ENCODE data around the gene HOXC4. TPM values are rescaled to one million over a fixed set of nuclear protein-coding genes. Genes with fewer than 3 reads are reported as not detected.

HOXC4 gene
- total and polyA plus RNA-seq, 5 experiments from 2014 or later = 0.25 to 0.65 (median 0.53) TPM; not detected in 1

GRCh38 chr12:54010053-54010971, 43.3 kb upstream of the HOXC4 start:
- POLR2A ChIA-PET = interaction anchor here (1.2 to 2.2 kb wide), 3 partner anchors 14 to 196 kb away, joined by 4 to 5 read pairs (median 5); no protein-coding TSS in a partner anchor
- no peaks in the 10 kb centered on the region for H3K9me3 Mint-ChIP-seq
- H3K36me3 Mint-ChIP-seq = peaks cover 0 to 7% (median 0%) of the 10 kb centered on the region in 3 donors
- H3K27me3 Mint-ChIP-seq = peaks cover 59 to 100% (median 81%) of the 10 kb centered on the region in 5 donors
- H3K4me3 Mint-ChIP-seq = peak overlapping the region in 7 of 10 donors; percentile 27 to 80 (median 43)
- H3K4me1 Mint-ChIP-seq = peaks cover 25 to 63% (median 36%) of the 10 kb centered on the region in 4 donors
- H3K27ac Mint-ChIP-seq = no peak overlapping the region
- peak in 1 of 10 donors; percentile 50 for DNase-seq
- ATAC-seq = no peak

GRCh38 chr12:54010972-54011664, 42.5 kb upstream of the HOXC4 start:
- POLR2A ChIA-PET = interaction anchor here (0.6 kb wide), 1 partner anchor 1944 kb away, joined by 6 read pairs; no protein-coding TSS in a partner anchor
- Mint-ChIP-seq H3K9me3 (no peaks in the 10 kb centered on the region), H3K36me3 (peaks cover 0 to 7% (median 0%) of the 10 kb centered on the region in 3 donors), H3K4me1 (peaks cover 22 to 57% (median 30%) of the 10 kb centered on the region in 4 donors), H3K27me3 (peaks cover 56 to 94% (median 80%) of the 10 kb centered on the region in 5 donors), H3K27ac (no peak overlapping the region), H3K4me3 (peak overlapping the region in 5 of 10 donors; percentile 8 to 58 (median 19))
- DNase-seq = peak in 1 of 10 donors; percentile 35
- ATAC-seq = no peak

GRCh38 chr12:54011665-54012532, 41.7 kb upstream of the HOXC4 start:
- POLR2A ChIA-PET = interaction anchor here (0.6 kb wide), 1 partner anchor 1945 kb away, joined by 6 read pairs; no protein-coding TSS in a partner anchor
- ATAC-seq (no peak), DNase-seq (peak in 1 of 10 donors; percentile 18)
- peaks cover 18 to 52% (median 25%) of the 10 kb centered on the region in 4 donors for H3K4me1 Mint-ChIP-seq
- H3K4me3 Mint-ChIP-seq = no peak overlapping the region
- H3K27ac Mint-ChIP-seq = no peak overlapping the region
- H3K9me3 Mint-ChIP-seq = no peaks in the 10 kb centered on the region
- H3K27me3 Mint-ChIP-seq = peaks cover 53 to 90% (median 75%) of the 10 kb centered on the region in 5 donors
- peaks cover 0 to 7% (median 0%) of the 10 kb centered on the region in 3 donors for H3K36me3 Mint-ChIP-seq

GRCh38 chr12:54012631-54013409, 40.8 kb upstream of the HOXC4 start:
- ATAC-seq (no peak), DNase-seq (peak in 1 of 10 donors; percentile 27)
- H3K4me3 Mint-ChIP-seq = no peak overlapping the region
- POLR2A ChIA-PET = no interaction called here
- H3K9me3 Mint-ChIP-seq = no peaks in the 10 kb centered on the region
- peaks cover 54 to 90% (median 73%) of the 10 kb centered on the region in 5 donors for H3K27me3 Mint-ChIP-seq
- peaks cover 20 to 61% (median 32%) of the 10 kb centered on the region in 4 donors for H3K4me1 Mint-ChIP-seq
- H3K27ac Mint-ChIP-seq = no peak overlapping the region
- H3K36me3 Mint-ChIP-seq = peaks cover 0 to 7% (median 0%) of the 10 kb centered on the region in 3 donors

- H3K27ac Mint-ChIP-seq = peak overlapping the region in 1 of 10 donors; percentile 25
- H3K4me3 Mint-ChIP-seq = peak overlapping the region in 4 of 10 donors; percentile 1 to 36 (median 8)
- H3K27me3 Mint-ChIP-seq = peaks cover 47 to 84% (median 69%) of the 10 kb centered on the region in 5 donors
- ATAC-seq = no peak
- H3K36me3 Mint-ChIP-seq = peaks cover 0 to 7% (median 0%) of the 10 kb centered on the region in 3 donors
- H3K4me1 Mint-ChIP-seq = peaks cover 21 to 55% (median 33%) of the 10 kb centered on the region in 4 donors
- DNase-seq = peak in 1 of 10 donors; percentile 18
- no peaks in the 10 kb centered on the region for H3K9me3 Mint-ChIP-seq
- POLR2A ChIA-PET = interaction anchor here (0.6 to 1.0 kb wide), 2 partner anchors 12 to 312 kb away, joined by 3 read pairs; no protein-coding TSS in a partner anchor
These were observed 39.1 kb upstream of the HOXC4 start for GRCh38 chr12:54014377-54015017.

- POLR2A ChIA-PET = interaction anchor here (0.7 to 1.0 kb wide), 2 partner anchors 12 to 176 kb away, joined by 3 to 4 read pairs; no protein-coding TSS in a partner anchor
- H3K36me3 Mint-ChIP-seq = peaks cover 0 to 7% (median 0%) of the 10 kb centered on the region in 3 donors
- peak overlapping the region in 1 of 10 donors; percentile 54 for H3K27ac Mint-ChIP-seq
- ATAC-seq = no peak
- H3K4me3 Mint-ChIP-seq = peak overlapping the region in 3 of 10 donors; percentile 12 to 62 (median 36)
- H3K9me3 Mint-ChIP-seq = peaks cover 0 to 2% (median 0%) of the 10 kb centered on the region in 9 donors
- peak in 1 of 10 donors; percentile 45 for DNase-seq
- peaks cover 47 to 84% (median 70%) of the 10 kb centered on the region in 5 donors for H3K27me3 Mint-ChIP-seq
- peaks cover 21 to 54% (median 31%) of the 10 kb centered on the region in 4 donors for H3K4me1 Mint-ChIP-seq
These were observed 38.4 kb upstream of the HOXC4 start for GRCh38 chr12:54015018-54015931.

- H3K4me3 Mint-ChIP-seq = peak overlapping the region in 1 of 10 donors; percentile 7
- POLR2A ChIA-PET = interaction anchor here (0.7 kb wide), 1 partner anchor 176 kb away, joined by 4 read pairs; no protein-coding TSS in a partner anchor
- peaks cover 0 to 7% (median 0%) of the 10 kb centered on the region in 3 donors for H3K36me3 Mint-ChIP-seq
- H3K4me1 Mint-ChIP-seq = peaks cover 18 to 48% (median 29%) of the 10 kb centered on the region in 4 donors
- no peak overlapping the region for H3K27ac Mint-ChIP-seq
- H3K9me3 Mint-ChIP-seq = peaks cover 0 to 2% (median 0%) of the 10 kb centered on the region in 9 donors
- DNase-seq (peak in 1 of 10 donors; percentile 7), ATAC-seq (no peak)
- H3K27me3 Mint-ChIP-seq = peaks cover 42 to 84% (median 66%) of the 10 kb centered on the region in 5 donors
These were observed 37.6 kb upstream of the HOXC4 start for GRCh38 chr12:54016051-54016450.

- peak overlapping the region in 1 of 10 donors; percentile 68 for H3K4me3 Mint-ChIP-seq
- peaks cover 37 to 84% (median 65%) of the 10 kb centered on the region in 5 donors for H3K27me3 Mint-ChIP-seq
- H3K4me1 Mint-ChIP-seq = peaks cover 15 to 43% (median 25%) of the 10 kb centered on the region in 4 donors
- peak in 1 of 10 donors; percentile 52 for DNase-seq
- H3K27ac Mint-ChIP-seq = no peak overlapping the region
- POLR2A ChIA-PET = interaction anchor here (0.7 to 1.4 kb wide), 2 partner anchors 8 to 175 kb away, joined by 3 to 4 read pairs; partner anchors contain the start of gene HOXC8
- no peak for ATAC-seq
- H3K36me3 Mint-ChIP-seq = peaks cover 0 to 4% (median 0%) of the 10 kb centered on the region in 3 donors
- H3K9me3 Mint-ChIP-seq = peaks cover 0 to 2% (median 0%) of the 10 kb centered on the region in 9 donors
These were observed 37.1 kb upstream of the HOXC4 start for GRCh38 chr12:54016478-54016964.
